ENCODE data around the gene CHCHD5.
"Not testable (repeated sequence)": the region's sequence is repeated elsewhere in the genome, so short reads cannot be mapped to it uniquely, and the experiment has no call there.

CHCHD5 gene

DNA sequence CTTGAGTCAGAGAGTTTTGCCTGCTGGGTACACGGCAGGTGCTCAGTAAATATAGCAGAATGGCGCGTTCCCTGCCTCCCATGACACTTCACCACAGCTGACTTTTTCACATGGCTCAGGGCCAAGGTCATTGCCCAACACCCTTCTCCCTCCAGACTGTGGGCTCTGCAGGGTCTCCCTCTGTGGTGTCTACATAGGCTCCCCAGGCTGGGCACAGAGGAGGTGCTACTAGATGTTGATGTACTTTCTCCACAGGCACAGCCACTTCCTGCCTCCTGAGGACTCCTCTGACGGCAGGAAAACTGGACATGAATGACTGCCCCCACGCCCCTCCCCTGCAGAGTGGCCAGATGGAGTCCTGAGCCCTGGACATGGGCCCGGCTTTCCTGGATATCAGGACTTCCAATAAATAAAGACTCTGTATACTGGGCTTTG lies 4.2 kb downstream of the CHCHD5 start:
- DNase-seq: no peak

DNA sequence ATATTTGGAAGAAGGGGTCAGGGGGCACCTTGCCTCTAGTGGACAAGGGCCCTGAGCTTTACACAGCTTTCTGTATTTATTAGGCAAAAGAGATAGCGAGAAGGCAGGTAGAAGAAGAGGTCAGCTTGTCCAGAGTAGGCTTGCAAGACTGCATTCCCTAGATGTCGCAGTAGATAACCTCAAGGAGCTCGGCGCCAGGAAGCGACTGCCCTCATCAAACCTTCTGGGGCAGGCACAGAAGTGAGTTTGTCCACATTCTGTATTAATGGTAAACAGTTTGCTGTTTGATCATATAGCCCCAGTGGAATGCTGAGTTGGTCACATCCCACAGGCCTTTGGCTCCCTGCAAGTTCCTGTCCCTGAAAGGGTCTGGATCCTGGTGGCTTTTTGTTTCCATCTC lies 7.0 kb downstream of the CHCHD5 start:
- no peak for DNase-seq

DNA sequence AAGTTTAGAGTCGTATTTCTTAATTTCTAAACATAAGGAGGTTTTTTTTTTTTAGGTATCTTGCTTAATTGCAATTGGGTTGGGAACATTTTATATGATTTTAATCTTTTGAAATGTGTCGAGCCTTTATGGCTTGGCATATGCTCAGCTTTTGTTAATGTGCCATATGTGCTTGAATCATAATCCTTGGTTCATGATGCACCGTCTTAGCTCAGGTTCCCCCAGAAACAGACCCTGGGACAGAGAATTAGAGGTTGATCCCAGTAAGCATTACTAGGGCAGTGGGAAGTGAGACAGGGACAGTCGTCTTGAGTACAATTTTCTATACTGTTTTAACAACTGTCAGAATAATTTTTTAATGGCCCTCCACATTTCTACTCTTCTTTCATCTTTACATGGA lies 9.3 kb downstream of the CHCHD5 start:
- no peak for DNase-seq

DNA sequence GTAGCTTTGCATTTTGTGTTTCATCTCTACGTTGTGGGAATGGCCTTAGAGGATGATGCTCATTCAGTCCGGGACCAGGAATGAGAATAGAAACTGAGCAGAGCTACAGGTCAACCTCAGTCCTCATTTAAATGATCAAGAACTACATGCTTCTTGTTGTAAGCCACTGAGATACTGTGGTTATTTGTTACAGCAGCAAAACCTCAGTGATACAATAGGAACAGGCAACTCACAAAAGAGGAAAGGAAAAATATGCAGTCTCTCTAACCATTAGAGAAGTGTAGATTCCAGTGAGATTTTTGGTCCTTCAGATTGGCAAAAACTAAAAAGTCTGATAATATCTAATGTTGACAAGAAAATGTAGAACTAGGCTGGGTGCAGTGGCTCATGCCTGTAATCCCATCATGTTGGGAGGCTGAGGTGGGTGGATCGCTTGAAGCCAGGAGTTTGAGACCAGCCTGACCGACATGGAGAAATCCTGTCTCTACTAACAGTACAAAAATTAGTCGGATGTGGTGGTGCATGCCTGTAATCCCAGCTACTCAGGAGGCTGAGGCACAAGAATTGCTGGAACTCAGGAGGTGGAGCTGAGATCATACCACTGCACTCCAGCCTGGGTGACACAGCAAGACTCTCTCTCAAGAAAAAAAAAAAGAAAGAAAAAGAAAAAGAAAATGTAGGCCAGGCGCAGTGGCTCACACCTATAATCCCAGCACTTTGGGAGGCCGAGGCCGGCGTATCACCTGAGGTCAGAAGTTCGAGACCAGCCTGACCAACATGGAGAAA lies 13.3 kb downstream of the CHCHD5 start:
- no peak for DNase-seq

DNA sequence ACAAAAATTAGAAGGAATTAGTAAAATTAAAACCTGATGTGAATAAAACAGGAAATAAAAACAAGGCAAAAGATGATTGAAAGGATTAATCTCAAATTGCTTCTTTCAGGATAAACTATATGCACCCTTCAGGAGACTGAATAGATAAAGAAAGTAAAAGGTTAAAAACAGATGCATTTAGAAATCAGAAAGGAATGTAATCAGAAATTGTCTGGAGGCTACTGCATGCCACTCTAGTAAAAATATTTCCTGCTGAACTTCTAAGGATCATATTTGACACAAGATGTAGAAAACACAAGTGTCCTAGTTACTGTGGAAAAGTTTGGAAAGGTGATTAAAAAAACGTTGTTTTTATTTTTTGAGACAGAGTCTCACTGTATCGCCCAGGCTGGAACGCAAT lies 16.2 kb downstream of the CHCHD5 start:
- DNase-seq: no peak

DNA sequence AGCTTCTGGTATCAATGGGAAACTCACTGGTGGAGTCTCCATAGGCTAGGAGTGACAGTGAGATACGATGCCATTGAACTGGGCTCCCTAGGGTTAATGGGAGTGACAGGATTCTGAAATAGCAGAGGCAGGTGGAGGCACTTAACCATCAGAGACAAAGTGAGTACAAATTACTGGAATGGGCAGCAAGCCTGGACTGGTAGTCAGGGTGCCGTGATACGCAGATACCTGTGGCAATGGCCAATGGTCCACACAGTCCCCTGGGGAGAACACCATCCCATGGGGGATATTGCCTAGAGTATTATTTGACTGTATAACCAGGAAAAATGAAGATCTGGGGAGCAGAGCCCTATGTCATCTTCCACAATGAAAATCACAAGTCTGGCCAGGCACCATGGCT lies 17.3 kb downstream of the CHCHD5 start:
- no peak for DNase-seq

DNA sequence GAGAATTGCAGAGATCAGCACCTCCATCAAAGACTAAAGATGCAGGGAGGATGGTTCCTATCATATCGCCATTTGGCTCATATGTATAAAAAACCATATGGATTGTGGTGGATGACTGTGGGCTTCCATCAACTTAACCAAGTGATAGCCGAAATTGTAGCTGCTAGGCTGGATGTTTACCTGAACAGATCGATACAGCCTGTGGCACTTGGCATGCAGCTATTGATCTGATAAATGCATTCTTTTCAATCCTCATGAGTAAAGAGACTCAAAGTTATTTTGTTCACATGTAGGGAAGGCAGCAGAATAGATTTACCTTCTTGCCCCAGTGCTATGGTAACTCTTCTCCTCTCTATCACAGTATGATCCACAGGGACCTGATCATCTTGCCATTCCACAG lies 18.5 kb downstream of the CHCHD5 start:
- no peak for DNase-seq

DNA sequence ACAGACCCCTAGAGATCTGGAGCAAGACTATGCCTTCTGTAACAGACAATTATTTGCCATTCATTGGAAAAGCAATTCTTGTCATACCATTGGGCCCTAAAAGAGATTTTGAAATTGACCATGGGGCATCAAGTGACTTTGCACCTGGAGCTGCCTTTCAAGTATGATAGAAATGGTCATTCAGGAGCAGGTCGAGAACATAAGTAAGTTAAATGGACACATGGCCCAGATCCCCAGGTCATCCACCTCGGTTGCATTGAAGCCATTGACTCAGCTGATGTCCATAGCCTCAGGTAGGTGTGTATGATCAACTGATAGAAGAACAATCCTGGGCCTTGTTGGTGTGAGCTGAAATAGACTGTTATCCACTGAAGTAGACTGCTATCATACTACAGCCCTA lies 19.3 kb downstream of the CHCHD5 start:
- no peak for DNase-seq

DNA sequence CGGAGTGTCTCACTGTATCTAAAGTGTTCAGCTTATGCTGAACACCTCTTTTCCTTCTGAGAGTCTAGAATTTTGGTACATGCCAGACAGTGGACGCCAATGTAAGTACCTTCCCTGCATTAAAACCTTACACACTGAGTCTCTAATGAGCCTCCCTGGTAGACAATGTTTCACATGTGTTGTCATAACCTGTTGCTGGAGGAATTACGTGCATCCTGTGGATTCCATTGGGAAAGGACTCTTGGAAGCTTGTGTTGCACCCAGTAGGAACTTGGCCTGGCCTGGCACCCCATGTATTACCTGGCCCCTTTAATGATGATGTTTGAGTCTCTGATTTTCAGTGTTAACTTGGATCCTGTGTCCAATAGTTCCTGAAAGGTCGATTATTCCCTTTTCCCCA lies 20.5 kb downstream of the CHCHD5 start:
- no peak for DNase-seq

DNA sequence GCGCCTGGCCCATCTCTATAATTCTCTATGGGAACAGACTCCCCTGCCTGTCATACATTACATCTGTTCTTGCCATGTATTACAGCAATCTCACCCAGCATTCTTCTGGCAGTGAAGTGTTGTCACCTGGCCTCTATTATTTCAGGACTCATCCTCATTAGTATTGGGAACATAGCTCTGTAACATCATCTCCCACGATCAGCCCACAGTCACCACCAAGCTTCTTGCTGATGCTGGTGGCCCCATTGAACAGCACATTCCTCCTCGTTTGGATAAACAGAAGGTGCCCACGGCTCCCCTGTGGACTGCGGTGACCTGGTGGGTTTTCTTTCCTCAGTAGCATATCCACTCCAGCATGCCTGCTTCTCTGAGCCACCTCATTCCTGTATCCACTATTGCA lies 21.5 kb downstream of the CHCHD5 start:
- no peak for DNase-seq

DNA sequence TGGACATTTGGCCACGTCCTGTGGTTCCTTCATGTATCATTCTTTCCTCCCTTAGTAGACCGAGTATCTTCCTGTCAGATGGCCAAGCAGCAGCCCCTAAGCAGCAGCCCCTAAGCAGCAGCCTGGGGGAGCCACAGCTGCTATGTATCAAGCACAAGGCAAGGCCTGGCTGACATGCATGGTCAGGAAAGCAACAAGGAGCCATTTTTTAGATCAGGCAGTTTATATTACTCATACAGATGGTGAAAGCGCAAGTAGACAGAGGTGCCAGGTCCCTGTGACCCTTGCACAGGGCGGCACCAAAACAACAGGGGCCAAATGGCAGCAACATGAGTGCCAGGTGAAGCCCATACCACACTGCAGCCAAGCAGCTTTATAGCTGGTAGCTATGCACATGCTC lies 22.1 kb downstream of the CHCHD5 start:
- DNase-seq: no peak

DNA sequence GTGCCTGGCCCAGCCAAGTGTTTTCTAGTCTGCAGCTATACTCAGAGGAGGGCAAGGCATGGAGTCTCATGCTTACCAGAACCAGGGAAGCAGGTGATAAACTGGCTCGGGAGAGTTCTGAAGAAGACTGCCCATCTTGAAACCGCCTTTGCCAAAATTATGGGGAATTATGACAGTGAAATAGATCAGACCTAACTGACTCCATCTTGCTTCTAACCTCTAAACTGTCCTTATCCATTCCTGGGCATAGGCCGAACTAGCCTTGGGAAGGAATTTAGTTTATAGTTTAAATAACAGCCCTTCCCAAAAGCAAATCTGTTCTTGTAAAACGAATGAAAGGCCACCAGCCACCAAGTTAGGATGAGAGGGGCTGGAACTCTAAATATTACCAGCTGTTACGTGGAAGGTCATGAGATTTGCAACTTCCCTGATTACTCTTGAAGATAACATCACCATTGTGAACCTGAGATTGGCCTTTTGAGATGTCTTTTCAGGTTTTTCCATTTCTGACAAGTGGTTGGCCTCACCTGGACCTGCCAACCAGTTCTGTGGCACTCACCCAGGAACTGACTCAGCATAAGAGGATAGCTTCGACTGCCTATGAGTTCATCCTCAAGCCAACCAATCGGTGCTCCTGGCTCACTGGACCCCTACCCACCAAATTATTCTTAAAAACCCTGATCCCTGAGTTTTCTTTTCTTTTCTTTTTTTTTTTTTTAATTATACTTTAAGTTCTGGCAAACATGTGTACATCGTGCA lies 23.4 kb downstream of the CHCHD5 start:
- DNase-seq: no peak

DNA sequence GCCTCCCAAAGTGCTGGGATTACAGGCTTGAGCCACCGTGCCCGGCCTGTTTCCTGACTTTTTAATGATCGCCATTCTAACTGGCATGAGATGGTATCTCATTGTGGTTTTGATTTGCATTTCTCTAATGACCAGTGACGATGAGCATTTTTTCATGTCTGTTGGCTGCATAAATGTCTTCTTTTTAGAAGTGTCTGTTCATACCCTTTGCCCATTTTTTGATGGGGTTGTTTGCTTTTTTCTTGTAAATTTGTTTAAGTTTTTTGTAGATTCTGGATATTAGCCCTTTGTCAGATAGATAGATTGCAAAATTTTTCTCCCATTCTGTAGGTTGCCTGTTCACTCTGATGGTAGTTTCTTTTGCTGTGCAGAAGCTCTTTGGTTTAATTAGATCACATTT lies 24.9 kb downstream of the CHCHD5 start:
- not testable (repeated sequence) for DNase-seq

DNA sequence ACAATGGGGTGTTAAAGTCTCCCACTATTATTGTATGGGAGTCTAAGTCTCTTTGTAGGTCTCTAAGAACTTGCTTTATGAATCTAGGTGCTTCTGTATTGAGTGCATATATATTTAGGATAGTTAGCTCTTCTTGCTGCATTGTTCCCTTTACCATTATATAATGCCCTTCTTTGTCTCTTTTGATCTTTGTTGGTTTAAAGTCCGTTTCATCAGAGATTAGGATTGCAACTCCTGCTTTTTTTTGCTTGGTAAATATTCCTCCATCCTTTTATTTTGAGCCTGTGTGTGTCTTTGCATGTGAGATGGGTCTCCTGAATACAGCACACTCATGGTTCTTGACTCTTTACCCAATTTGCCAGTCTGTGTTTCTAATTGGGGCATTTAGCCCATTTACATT lies 27.9 kb downstream of the CHCHD5 start:
- DNase-seq: not testable (repeated sequence)

DNA sequence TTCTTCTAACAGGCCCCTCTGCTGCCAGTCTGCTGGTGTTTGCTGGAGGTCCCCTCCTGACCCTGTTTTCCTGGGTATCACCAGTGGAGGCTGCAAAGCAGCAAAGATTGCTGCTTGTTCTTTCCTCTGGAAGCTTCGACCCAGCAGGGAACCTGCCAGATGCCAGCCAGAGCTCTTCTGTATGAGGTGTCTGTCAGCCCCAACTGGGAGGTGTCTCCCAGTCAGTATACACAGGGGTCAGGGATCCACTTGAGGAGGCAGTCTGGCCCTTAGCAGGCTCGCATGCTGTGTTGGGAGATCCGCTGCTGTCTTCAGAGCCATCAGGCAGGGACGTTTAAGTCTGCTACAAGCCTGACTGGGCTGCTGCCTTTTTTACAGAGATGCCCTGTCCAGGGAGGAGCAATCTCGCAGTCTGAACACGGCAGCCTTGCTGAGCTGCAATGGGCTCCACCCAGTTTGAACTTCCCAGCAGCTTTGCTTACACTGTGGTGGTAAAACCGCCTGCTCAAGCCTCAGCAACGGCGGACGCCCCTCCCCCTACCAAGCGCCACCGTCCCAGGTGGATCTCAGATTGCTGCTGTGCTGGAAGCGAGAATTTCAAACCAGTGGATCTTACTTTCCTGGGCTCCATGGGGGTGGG lies 29.9 kb downstream of the CHCHD5 start:
- DNase-seq: no peak

DNA sequence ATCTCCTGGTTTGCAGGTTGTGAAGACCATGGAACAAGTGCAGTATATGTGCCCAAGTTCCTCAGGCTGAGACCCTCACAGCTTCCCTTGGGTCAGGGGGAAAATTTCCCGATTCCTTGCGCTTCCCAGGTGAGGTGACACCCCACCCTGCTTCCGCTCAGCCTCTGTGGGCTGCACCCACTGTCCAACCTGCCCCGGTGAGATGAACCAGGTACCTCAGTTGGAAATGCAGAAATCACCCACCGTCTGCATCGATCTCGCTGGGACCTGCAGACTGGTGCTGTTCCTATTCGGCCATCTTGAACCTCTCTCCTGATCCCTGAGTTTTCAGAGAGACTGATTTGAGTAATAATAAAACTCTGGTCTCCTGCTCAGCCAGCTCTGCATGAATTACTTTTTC lies 30.6 kb downstream of the CHCHD5 start:
- no peak for DNase-seq

DNA sequence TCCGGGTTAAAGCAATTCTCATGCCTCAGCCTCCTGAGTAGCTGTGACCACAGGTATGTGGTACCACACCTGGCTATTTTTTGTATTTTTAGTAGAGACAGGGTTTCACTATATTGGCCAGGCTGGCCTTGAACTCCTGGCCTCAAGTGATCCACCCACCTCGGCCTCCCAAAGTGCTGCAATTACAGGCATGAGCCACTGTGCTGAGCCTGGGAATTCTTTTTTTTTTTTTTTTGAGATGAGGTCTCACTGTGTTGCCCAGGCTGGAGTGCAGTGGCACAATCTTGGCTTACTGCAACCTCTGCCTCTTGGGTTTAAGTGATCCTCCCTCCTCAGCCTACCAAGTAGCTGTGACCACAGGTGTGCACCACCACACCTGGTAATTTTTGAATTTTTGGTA lies 31.4 kb downstream of the CHCHD5 start:
- DNase-seq: not testable (repeated sequence)

DNA sequence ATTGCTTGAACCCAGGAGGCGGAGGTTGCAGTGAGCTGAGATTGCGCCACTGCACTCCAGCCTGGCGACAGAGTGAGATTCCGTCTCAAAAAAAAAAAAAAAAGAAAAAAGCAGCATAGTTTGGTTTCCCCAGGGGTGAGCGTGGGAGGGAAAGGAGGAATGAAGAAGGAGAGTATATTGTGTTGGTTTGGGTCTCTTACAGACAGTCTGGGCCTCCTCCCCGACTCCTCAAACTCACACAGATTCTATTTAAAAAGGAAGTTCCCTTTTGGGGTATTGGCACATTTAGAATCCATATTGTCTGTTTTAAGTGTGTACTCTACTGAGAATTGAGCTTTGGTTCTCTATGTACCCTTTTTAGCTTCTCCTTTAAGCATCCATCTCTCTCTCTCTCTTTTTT lies 34.0 kb downstream of the CHCHD5 start:
- no peak for DNase-seq

DNA sequence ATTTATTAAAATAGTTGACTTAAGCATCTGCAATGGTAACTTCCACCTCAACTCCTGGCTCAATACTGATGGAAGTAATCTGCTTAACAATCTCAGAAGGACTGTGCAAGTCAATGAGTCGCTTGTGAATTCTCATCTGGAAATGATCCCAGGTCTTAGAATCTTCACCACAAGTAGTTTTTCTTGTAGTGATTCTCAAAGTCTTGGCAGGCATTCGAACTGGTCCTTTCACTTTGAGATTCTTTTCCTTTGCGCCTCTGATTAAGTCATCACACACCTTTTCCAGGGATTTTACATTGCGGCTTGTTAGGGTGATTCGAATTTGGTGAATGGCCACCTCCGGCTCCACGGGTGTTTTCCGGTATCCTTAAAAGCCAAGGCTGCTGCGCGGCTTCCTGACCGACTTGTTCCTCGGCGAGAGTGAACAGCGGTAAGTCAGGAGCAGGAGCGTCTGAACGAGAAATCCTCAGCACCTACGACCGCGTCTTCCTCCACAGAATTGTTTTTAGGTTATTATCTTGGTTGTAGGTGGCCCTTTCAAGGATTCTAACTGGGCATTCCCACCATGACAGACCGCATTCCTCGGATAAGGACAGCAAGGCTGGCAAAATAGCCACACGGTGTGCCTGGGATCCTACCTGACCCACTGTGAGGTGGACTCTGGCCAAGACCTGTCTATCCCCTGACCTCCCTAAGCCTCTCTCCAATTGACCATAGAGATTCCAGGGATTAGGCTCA lies 37.5 kb downstream of the CHCHD5 start:
- no peak for DNase-seq

DNA sequence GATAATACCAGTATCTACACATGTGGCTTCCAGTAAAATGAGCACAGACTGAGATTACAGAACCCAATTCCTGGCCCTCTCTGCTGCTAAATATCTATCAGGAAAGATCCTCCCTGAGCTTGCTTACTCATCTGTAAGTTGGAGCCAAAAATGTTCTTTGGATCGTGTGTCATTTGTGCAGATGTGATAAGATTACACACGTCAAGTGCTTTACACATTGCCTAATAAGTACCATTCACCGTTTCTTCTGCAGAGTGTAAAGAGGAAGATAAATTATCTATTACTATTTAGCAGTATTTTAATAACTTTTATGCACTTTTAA lies 38.1 kb downstream of the CHCHD5 start:
- DNase-seq: no peak

DNA sequence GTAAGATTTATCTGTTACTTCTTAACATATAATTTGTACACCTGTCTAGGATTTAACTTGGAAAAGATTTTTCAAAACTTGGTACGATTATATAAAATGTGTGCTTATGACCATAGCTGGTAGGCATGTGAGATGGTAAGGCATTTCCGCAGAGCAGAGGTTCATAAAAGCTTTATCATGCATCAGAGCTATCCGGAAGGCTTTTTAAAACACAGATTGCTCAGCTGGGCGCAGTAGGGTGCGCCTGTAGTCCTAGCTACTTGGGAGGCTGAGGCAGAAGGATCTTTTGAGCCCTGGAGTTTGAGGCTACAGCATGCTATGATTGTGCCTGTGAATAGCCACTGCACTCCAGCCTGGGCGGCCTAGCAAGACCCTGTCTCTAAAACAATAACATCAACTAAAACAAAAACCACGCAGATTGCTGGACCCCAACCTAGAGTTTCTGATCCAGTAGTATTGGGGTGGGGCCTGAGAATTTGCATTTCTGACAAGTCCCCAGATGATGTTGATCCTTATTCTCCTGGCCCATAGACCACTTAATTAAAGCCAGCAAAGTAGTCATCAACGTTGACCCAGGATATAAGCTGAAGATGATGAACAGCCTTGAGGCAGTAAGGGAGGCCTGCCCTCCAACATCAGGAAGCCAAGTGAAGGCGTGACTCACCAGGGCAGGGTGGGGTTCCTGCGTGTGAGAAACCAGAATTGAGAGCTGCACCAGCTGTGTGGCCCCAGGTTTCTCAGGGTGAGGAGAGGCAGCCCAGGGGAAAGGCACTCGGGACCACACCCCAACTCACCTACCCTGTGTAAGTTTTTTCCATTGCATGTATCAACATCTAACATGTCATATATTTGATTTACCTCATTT lies 39.7 kb downstream of the CHCHD5 start:
- DNase-seq: peak in 4 of 5 experiments; percentile 29 to 88 (median 55)

DNA sequence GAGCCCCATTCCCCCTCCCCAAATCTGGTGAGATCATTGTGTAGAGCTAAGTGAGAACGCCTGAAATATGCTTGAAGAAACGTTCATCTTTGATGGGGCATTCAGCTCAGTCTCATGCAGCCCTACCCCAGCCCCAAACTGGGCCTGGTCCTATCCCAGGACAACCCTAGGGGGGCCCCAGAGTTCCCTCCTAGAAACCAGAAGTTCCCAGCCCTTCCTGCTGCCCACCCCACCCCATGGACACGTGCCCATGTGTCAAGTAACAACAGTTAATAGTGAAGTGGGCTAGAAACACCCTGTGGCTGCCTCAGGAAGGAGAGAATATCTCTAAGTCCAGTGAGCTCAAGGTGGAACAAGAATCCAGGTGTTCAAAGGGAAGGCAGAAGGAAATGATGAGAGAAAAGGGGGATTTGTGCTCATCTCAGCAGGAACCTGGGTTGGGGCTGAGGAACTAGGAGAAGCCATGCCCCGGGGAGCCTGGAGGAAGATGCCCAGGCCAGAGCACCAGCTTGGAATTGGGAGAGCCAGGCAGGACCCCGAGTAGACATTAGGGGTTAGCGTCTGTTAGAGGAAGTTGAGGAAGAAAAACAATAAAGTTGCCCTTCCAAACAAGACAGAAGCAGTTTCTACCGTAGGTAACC lies 41.2 kb downstream of the CHCHD5 start:
- DNase-seq: no peak

All from T-helper 2 cell (primary cell).